LNCAP (cell line): ENCODE measurements around the gene RPS2.

Experiments used
- TF ChIP-seq, protein P1 (sequence below): fragments of 450-650 bp; IDR thresholded peaks from 2 replicates; pipeline ENCODE4 v1.5.1; 2017; ENCODE audit warnings: mild to moderate bottlenecking

RPS2 gene

DNA sequence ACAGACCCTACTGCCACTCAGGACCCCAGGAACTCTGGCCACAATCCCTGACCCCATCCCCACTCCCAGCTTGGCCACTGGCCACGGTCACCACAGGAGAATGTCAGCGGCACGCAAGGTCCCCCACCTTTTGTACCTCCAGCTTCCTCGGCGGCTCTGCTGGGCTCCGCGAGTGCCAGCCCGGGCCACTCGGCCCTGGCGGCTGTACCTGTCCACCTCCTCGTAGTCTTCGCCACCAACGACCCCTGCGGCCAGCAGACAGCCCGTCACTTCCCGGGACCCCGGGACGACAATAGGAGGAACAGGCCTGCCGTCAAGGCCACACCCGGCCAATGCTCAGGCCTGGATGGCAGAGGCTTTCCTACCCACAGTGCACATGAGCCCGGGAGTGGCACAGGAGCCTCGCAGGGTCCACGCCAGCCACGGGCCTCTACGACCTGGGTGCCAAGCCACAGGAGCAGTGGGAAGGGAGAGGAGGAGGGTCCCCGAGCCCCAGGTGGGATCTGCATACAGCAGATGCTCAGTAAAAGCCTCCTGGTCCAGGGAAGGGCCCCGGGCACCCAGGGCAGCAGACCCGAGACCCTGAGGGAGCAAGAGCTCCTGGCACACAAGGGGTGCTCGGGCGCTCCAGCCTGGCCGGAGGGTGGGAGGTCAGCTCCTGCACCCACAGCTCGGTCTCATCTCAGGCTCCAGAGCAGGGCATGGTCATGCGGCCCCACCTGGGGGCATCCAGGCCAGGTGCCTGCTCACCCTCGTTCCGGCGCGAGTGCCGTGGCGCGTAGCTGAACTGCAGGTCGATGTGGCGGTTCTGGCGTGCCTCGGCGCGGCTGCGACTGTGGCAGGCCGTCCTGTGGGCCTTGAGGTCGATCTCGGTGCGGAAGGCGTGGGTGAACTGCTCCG is 37.1 kb upstream of the RPS2 start:
- TF ChIP-seq, protein P1, sequence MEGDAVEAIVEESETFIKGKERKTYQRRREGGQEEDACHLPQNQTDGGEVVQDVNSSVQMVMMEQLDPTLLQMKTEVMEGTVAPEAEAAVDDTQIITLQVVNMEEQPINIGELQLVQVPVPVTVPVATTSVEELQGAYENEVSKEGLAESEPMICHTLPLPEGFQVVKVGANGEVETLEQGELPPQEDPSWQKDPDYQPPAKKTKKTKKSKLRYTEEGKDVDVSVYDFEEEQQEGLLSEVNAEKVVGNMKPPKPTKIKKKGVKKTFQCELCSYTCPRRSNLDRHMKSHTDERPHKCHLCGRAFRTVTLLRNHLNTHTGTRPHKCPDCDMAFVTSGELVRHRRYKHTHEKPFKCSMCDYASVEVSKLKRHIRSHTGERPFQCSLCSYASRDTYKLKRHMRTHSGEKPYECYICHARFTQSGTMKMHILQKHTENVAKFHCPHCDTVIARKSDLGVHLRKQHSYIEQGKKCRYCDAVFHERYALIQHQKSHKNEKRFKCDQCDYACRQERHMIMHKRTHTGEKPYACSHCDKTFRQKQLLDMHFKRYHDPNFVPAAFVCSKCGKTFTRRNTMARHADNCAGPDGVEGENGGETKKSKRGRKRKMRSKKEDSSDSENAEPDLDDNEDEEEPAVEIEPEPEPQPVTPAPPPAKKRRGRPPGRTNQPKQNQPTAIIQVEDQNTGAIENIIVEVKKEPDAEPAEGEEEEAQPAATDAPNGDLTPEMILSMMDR, result no peak

DNA sequence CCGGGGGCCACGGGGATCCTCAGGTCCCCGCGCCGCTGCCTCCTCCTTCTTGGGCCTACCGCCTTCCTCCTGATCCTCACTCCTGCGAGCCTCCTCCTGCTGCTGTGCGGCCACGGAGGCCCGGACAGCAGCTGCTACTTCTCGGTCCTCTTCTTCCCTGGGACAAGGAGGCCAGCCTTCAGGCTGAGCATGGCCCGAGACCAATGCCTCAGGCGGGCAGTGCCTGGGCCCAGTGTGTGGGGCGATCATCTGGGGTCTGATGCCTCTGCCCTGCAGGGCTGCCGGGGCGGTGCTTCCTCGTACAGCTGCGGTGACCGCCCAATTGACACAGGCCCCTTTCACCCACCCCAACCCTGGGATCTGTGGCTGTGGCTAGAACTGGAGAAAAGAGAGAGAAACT is 36.4 kb upstream of the RPS2 start:
- TF ChIP-seq, protein P1, result no peak

GRCh38 chr16:1999866-2000514 is 35.4 kb upstream of the RPS2 start:
- TF ChIP-seq, protein P1, result no peak

DNA sequence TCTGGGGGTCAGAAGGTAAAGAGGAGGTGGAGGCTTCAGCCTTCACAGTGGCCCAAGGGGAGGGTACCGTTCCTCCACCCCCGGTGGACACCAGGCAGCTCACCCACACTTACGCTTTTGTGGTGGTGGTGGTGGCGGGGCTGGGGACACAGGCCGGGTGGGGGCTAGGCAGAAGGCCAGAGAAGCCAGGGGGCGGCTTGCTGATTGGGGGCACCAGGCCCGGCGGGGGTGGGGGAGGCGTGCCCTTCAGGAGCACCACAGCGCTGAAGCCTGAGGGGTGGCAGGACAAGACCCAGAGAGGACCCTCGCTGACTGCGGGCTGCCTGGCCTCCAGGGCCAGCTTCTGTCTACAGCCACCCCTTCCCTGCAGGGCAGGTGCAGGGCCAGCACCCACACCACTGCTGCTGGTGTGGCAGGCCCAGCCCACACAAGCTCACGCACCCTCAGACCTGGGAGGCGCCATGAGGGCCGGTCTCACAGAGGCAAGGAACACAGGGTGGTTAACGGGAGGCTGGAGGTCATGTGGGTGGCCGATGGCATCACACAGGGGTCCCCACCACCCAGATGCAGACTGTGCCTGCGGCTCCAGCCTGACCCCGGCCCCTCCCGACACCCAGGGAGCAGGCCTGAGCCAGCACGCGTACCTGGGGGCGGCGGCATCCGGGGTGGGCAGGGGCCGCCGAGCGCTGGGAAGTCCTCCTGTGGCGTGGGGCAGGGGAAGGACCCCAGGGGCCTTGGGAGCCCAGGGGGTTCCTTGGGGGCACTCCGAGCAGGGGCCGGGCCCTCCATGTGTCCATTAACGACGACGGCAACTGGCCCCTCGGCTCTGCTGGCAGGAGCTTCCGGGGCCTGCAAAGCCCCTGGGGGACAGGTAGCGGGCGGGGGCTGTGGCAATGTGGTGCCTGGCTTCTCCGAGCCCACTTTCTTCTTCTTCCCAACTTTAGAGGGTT is 34.5 kb upstream of the RPS2 start:
- TF ChIP-seq, protein P1, result no peak

DNA sequence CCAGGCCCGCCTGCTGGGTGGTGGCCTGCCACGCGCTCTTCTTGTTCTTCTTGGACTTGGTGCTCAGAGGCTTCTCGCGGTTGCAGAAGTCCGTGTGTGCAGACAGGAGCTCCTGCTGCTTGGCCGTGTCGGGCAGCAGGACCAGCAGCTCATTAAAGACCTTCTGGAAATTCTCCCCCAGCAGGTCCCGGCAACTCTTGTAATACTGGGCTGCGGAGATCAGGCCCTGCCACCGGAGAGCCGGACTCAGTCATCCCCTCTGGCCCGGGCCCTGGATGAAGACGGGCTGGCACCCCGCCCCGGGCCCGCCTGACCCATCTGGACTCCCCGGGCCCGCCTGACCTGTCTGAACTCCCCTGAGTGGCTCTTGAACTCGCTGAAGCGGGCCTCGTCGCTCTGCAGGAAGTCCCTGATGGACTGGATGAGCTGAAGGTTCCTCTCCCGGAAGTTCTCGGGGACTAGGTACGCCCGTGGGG is 33.8 kb upstream of the RPS2 start:
- TF ChIP-seq, protein P1, result no peak

DNA sequence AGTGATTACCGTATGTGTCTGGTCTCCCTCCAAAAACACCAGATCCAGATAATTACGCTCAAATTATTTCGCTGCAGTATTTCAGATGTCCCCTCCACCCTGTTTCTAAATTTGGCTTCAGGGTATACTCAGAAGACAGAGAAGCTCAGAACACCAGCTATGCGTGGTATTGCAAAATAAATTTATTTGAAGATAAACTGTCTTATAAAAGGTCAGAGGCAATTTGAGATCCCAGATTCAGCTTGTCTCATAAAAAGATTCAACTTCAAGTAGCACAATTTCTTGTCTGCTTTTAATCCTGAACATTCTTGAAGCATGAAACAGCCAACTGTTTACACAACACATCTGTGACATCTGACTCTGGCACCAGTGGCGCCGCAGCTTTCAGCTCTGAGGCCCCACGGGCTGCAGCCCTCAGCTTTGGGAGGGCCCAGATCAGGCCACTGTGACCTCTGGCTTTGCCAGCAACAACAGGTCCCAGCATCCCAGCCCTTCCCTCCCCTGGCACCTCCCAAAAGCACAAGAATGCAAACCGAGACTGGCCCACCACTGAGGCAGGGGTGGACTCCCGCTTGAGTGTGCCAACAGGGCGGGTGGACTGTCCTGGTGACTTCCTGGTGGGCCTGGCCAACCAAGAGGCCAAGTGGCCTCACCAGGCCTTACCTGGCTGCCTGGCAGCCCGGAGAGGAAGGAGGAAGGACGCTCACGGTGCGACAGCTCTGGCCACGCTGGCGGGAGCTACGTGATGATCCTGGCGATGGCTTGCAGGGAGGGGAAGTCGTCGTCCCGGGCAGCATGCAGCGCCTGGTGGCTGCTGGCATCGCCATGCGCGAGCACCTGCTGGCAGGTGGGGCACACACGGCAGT is 33.1 kb upstream of the RPS2 start:
- TF ChIP-seq, protein P1, result no peak
